GM21717 (cell line): ENCODE measurements around the gene ETV3.

Experiments
- ATAC-seq: cut with Tn5 transposase; IDR thresholded peaks from one replicate; pipeline ENCODE4 v1.9.1; 2021; ENCODE audit warnings: mild to moderate bottlenecking, moderate library complexity; ENCODE audit not compliant: unreplicated experiment

Gene ETV3

DNA sequence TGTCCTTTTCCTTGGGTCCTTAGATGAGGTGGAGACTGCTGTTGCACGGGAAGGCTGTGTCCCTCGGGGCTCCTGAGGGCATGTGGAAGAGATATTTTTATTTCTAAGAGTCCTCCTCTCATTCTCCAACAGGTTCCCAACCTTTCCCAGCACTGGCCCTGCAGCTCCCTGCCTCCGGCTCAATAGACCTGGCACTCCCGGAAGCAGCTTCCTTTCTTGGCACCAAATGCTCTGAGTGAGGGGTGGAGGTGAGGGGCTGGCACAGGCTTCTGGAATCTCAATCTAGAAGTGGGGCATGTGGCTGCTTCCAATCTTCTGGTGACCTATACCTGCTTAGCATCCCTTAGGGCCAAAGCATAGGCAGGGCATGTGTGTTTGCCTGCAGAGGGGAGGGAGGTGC lies 43.1 kb downstream of the ETV3 start:
- no peak for ATAC-seq

DNA sequence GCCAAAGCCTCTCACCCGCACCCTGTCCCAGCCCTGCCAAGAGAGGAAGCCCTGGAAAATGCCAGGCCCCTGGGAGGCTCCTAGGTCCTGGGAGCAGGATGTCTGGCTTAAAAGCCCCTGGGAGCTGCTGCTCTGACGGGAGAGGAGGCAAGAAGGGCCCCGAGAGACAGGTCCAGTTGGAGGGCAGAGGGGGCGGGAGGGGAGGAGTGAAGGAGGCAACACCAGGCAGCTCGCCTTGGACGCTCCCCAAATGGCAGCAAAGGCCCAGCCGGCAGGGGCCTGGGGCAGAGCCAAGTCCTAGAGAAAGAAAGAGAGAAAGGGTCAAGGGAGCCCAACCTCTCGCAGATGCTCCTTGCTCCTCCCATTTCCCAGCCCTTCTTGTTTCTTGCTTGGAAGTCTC lies 45.4 kb downstream of the ETV3 start:
- ATAC-seq: no peak

DNA sequence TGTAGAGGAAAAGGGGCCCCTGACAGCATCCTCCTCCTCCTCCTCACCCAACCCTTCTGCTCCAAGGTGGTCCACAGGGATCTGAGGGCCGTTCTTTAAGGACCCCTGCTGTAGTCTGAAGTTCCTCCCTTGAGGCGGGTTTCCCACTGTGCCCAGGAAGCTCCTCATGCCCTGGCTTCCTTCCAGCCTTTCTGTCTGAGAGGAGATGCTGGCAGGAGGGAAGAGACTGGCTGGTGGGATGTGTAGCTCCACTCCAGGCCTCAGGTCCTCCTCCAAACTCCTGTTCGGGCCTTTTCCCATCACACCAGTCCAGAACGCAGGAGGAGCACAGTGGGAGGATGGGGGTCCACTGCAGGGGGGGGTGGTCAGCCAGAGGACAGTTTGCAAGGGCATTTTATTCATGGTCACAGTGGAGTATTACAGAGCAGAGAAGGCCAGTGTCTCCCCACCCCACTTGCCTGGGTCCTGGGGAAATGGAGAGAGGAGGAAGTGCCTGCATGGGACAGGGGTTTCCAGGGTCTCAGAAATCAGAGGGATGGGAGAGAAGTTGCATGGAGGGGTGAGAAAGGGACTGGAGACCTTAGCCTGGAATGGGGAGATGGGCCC lies 46.4 kb downstream of the ETV3 start:
- ATAC-seq: no peak

DNA sequence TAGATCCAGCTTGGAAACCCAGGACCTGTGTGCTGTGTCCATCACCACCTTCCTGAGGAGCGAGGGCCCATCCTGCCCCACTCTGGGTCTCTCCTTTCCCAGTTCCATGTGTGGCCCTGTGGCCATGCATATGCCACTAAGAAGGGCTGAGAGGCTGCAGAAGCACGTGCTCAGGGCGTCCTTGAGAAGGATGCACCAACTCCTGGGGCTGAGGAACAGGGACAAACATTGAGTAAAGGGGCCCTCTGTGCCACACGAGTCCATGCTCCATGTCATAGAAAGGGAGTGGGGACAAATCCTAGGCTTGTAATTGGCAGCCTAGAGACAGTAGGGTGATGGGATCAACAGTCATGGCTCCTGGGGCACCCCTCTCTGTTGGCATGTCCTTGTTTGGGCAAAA lies 47.0 kb downstream of the ETV3 start:
- no peak for ATAC-seq

DNA sequence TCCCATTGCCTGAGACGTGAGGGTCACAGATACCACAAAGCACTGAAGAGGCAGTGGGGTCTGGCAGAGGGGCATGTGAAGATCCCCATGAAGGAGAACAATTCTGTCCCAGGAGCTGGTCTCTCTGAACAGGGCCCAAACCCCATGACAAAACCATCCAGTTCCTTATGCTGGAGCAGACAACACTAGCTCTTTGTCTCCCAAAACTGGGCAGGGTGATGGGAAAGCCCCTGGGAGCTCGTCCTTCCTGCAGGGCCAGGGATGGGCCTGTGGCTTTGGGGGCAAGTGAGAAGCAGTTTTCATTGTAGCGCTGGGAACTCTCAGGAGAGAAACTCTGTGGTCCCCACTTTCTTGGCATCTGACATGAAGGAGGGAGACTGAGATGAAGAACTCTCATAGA lies 47.4 kb downstream of the ETV3 start:
- no peak for ATAC-seq

DNA sequence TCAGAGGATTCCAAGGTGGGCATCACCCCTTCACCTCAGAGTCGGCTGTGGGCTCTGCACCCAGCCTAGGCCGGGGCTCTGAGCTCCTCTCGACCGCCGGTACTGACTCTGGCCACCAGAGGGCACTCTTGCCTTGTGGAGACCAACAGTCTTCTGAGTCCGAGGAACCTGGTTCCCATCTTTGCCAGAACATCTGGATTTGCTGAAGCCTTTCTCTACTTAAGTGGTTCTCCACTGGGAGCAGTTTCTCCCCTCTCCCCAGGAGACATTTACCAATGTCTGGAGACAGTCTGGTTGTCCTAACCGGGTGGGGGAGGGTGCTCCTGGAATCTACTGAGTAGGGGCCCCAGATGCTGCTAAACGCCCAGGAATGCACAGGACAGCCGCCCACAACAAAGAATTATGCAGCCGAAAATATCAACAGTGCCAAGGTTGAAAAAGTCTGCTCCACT lies 48.0 kb downstream of the ETV3 start:
- no peak for ATAC-seq

DNA sequence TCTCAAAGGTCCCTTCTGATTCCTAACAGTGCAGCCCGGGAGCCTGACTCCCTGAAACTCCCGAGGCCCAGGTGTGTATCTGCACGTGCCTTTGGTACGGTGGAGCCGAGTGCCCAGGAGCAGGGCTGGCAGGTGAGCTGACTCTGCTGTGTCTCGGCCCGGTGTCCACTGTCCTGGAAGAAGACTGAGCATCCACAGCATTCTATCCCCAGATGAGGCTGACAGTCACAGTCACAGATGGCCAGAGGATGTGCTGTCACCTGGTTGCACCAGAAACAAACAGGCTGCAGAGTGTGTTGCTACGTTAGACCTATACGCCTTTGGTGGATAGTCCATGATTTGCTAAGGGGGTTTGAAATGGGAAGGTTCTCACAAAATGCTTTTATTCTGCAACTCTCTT lies 48.4 kb downstream of the ETV3 start:
- ATAC-seq: no peak

DNA sequence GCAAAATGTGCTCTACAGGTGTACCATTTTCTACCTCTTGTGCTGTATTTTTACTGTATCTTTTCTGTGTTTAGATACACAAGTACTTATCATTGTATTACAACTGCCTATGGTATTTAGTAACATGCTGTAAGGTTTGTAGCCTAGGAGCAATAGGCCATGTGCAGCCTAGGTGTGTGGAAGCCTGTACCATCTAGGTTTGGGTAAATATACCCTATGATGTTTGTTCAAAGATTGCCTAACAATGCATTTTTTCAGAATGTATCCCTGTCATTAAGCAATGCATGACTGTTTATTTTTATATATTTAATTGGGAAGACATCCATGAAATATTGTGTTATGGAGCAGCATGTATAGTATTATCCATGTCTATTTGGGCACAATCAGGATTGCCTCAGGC lies 49.6 kb downstream of the ETV3 start:
- ATAC-seq: no peak

DNA sequence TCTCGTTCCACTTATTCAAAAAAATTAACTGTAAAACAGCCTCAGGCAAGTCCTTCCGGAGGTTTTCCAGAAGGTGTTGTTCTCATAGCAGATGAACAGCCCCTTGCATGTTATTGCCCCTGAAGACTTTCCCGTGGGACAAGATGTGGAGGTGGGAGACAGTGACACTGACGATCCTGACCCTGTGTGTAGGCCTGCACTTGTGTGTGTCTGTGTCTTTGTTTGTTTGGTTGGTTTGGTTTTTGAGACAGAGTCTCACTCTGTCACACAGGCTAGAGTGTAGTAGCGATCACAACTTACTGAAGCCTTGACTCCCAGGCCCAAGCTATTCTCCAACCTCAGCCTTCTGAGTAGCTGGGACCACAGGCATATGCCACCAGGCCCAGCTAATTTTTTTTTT lies 51.2 kb downstream of the ETV3 start:
- ATAC-seq: no peak

DNA sequence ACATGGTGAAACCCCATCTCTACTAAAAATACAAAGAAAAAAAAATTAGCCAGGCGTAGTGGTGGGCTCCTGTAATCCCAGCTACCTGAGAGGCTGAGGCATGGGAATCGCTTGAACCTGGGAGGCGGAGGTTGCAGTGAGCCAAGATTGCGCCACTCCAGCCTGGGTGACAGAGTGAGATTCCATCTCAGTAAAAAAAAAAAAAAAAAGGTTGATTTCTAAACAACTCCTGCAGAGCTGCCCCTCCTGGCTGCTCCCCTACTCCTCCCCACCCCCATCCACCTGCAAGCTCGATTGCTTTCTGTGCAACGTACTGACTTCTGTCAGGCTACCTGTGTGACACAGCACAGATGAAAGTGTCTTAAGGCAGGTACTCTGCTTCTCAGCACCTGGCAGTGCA lies 51.9 kb downstream of the ETV3 start:
- no peak for ATAC-seq

DNA sequence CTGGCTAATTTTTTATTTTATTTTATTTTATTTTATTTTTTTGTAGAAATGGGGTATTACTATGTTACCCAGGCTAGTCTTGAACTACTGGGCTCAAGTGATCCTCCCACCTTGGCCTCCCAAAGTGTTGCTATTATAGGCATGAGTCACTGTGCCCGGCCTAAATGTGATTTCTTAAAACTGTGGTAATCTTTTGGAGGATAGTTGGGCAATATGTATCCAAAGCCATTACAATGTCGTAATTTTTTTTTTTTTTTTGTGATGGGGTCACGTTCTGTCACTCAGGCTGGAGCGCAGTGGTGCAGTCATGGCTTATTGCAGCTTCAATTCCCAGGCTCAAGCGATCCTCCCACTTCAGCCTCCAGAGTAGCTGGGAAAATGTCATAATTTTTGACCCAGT lies 52.8 kb downstream of the ETV3 start:
- no peak for ATAC-seq

DNA sequence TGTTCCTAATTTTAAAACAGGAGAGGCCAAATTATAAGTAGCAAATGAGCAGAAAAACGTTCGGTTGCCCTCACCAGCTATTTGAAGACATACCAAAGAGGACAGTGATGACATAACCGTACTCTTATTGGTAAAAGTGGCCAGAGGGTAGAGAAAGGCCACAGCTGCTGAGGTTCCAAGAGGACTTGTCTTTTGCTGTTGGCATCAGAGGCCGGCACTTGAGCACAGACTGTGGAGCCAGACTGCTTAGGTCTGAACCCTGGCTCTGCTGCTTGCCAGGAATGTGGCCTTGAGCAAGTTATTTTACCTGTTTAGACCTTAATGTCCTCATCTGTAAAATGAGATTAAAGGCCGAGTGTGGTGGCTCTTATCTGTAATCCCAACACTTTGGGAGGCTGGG lies 53.5 kb downstream of the ETV3 start:
- ATAC-seq: no peak

DNA sequence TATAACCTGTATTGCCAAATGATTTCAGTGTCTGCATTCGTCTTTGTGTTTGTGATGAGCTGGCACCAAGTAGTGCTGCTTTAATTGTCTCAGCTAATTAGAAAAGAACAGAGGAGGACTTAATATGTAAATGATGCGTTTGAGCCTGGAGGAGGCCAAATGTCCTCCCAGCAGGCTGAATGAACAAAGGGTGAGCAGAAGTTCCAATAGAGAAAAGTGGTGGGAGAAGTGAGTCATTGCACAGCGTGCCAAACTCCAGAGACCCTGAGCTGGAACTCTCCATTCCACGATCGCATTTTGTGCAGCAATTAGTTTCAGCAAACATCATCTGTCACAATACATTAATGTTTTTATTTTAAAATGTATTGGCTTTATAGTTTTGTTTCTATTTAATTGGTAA lies 56.5 kb downstream of the ETV3 start:
- no peak for ATAC-seq

DNA sequence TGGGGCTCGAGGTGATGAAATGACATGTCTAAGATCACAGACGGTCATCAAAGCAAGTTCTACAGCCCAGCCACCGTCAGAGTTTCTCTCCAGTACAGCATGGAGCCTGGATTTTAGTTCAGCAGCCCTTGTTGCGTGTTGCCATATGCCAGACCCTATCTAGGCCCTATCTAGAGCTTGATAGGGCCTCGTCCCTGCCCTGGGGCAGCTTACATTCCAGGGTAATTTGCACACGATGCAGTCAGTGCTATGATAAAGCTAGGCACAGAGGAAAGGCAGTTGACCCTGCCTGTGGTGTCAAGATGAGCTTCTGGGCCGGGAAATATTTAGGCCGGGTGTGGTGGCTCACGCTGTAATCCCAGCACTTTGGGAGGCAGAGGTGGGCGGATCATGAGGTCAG lies 57.5 kb downstream of the ETV3 start:
- ATAC-seq: no peak

DNA sequence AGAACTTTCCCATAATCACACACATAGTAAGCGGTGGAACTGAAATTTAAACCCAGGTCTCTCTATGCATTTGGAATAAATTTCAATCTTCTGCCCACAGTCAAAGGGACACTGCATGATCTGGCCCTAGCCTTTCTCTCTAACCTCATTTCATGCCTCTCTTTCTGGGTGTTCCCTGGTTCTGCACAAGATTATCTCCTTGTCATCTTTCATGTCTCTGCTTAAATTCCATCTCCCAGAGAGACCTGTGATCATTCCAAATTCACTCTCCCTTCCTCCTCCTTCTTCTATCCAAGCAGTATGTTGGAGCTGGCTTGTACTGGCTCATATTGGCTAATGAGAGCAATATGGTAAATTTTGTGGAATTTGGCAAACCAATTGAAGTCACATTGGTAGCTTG lies 60.8 kb downstream of the ETV3 start:
- ATAC-seq: no peak

DNA sequence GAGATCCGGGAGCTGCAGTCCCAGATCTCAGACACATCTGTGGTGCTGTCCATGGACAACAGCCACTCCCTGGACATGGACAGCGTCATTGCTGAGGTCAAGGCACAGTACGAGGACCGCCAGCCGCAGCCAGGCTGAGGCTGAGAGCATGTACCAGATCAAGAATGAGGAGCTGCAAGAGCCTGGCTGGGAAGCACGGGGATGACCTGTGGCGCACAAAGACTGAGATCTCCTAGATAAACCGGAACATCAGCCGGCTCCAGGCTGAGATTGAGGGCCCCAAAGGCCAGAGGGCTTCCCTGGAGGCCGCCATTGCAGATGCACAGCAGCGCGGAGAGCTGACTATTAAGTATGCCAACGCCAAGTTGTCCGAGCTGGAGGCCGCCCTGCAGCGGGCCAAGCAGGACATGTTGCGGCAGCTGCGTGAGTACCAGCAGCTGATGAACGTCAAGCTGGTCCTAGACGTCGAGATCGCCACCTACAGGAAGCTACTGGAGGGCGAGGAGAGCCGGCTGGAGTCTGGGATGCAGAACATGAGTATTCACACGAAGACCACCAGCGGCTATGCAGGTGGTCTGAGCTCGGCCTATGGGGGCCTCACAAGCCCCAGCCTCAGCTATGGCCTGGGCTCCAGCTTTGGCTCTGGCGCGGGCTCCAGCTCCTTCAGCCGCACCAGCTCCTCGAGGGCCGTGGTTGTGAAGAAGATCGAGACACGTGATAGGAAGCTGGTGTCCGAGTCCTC lies 64.1 kb downstream of the ETV3 start:
- ATAC-seq: no peak
